Measurements from ENCODE around the gene DKK1.

DKK1 gene

DNA sequence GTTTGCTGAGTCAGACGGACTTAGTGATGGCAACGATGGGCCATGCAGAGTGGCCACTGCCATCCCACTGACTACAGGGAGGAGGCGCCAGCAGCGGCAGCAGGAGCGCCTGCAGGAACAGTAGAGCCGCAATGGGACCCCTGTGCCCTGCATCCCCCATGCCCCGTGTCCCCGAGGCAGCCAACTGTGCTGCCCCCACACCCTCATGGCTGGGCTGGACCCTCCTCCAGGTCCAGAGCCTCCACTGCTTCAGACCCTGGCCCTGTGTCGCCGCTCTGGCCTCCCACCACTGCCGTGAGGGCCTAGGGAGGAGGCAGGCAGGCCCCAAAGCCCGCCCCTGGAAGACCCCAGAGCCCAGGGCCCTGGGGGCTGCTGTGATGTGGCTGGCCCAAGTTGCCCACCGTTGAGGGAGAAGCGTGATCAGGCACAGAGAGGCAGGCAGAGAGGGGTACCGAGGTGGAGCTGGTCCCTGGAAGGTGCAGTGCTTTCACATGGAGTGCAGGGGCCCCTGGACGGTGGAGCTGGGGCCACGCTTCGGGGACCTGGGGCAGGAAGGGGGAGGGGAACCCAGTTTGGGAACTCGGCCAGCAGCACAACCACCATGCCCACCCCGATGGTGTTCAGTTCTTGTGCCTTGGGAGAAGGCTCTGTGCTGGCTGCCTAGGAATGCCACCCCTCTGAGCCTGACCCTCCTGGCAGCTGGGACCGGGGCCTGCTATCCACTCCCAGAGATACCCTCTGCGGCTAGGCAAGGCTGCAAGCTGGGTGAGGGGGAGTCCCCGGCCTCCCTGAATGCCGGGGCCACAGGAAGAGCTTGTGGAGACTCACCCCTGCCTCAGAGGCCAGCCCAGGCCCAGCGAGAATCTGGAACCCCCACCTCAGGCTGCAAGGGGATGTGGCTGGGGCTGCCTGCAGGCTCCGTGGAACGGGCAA lies 32.6 kb downstream of the DKK1 start:
- TF ChIP-seq, protein P1, sequence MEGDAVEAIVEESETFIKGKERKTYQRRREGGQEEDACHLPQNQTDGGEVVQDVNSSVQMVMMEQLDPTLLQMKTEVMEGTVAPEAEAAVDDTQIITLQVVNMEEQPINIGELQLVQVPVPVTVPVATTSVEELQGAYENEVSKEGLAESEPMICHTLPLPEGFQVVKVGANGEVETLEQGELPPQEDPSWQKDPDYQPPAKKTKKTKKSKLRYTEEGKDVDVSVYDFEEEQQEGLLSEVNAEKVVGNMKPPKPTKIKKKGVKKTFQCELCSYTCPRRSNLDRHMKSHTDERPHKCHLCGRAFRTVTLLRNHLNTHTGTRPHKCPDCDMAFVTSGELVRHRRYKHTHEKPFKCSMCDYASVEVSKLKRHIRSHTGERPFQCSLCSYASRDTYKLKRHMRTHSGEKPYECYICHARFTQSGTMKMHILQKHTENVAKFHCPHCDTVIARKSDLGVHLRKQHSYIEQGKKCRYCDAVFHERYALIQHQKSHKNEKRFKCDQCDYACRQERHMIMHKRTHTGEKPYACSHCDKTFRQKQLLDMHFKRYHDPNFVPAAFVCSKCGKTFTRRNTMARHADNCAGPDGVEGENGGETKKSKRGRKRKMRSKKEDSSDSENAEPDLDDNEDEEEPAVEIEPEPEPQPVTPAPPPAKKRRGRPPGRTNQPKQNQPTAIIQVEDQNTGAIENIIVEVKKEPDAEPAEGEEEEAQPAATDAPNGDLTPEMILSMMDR (IDR thresholded peaks at IDR 0.05; ENCODE audit: control insufficient read depth, extremely low read depth, insufficient read depth) = no peak
- no peak for DNase-seq (ENCODE audit: low read depth)
- H3K4me3 ChIP-seq (ENCODE audit: low read depth, low read length) = no peak overlapping the region

DNA sequence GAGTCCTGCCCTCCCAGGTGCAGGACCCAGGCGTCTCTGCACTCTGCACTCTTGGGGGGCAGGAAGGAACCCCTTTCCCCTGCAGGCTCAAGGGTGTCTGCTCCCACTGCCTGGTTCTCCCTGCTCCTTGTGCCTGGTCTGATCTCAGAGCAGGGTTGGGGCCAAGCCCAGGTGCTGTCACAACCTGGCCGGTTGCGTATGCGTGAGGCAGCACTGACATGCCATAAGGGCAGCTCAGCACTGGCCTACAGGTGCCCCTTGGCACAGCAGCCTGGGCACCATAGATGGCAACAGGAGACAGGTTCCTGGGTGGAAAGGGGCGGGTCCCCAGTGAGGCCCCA lies 33.2 kb downstream of the DKK1 start:
- no peak for DNase-seq (ENCODE audit: low read depth)
- TF ChIP-seq, protein P1 (IDR thresholded peaks at IDR 0.05; ENCODE audit: control insufficient read depth, extremely low read depth, insufficient read depth) = no peak
- no peak overlapping the region for H3K4me3 ChIP-seq (ENCODE audit: low read depth, low read length)

DNA sequence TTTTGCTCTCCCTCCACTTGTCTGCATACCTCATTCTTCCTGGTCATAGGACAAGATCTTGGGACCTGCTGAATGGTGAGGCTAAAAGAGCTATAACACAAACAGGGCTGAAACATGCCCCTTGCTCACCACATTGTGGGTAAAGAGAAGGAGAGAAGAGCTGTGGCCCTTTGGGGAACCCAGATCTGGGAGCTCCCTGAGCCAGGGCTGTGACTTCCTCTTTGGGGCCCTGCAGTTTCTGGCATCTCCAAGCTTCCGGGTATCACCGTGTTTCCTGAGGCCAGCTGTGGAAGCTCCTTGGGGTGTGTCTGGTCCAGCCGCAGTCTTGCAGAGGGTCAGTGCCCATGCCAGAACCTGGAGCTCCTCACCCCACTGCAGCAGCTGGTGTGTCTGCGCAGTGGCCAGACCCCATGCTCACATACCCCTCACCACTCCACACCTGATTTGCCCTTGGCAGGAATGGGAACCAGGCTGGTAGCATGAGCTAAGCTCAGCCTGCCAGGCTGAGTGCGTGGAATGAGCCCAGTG lies 34.0 kb downstream of the DKK1 start:
- no peak for DNase-seq (ENCODE audit: low read depth)
- no peak overlapping the region for H3K4me3 ChIP-seq (ENCODE audit: low read depth, low read length)
- TF ChIP-seq, protein P1 (IDR thresholded peaks at IDR 0.05; ENCODE audit: control insufficient read depth, extremely low read depth, insufficient read depth) = no peak

GRCh38 chr10:52351914-52352330 lies 37.8 kb downstream of the DKK1 start:
- TF ChIP-seq, protein P1 (IDR thresholded peaks at IDR 0.05; ENCODE audit: control insufficient read depth, extremely low read depth, insufficient read depth) = no peak
- DNase-seq (ENCODE audit: low read depth) = no peak

GRCh38 chr10:52353205-52353604 lies 39.1 kb downstream of the DKK1 start:
- H3K4me3 ChIP-seq (ENCODE audit: low read depth, low read length) = no peak overlapping the region
- DNase-seq (ENCODE audit: low read depth) = no peak
- TF ChIP-seq, protein P1 (IDR thresholded peaks at IDR 0.05; ENCODE audit: control insufficient read depth, extremely low read depth, insufficient read depth) = no peak

More at GRCh38 chr10:52351914-52352330, 37.8 kb downstream of the DKK1 start:
- H3K4me3 ChIP-seq (ENCODE audit: low read depth, low read length) = no peak overlapping the region

DNA sequence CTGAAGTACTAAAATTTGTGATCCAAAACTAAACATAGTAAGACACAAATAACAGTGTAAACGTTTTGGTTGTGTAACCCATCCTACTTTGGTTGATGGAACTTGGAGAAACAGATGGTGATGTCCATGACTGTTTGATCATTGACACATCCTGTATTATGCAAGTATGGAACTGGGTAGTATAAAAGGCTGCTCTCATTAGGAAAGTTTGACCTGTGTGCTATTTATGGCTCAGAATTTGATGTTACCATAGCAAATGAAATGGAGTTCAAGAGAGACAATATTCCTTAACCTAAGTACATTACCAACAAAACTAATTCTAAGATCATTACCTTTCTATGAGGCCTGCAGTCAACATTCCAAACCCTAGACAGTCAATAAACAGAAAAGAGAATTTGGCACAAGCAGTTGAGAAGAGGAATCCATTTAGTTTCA lies 39.9 kb downstream of the DKK1 start:
- no peak for DNase-seq (ENCODE audit: low read depth)
- H3K4me3 ChIP-seq (ENCODE audit: low read depth, low read length) = no peak overlapping the region
- TF ChIP-seq, protein P1 (IDR thresholded peaks at IDR 0.05; ENCODE audit: control insufficient read depth, extremely low read depth, insufficient read depth) = no peak
